SK-N-SH treated with all-trans-retinoic acid at 6 μM for 48 hours (cell line): ENCODE data around the gene NIPSNAP2.
A peak's percentile ranks its signal among the peaks of the same experiment; 100 is the strongest.
"Not testable (repeated sequence)": the region's sequence is repeated elsewhere in the genome, so short reads cannot be mapped to it uniquely, and the experiment has no call there.

Experiments used
- ATAC-seq: fragments of 200-7000 bp; cut with Tn5 transposase; 3 replicates; pipeline ENCODE4 v1.9.1; 2020; ENCODE audit warnings: mild to moderate bottlenecking, moderate library complexity
- BACH2 ChIP-seq: fragments of 250-450 bp; sonication (Bioruptor Pico); IDR thresholded peaks from 2 replicates; pipeline ENCODE4 v1.9.0; 2021; ENCODE audit warnings: mild to moderate bottlenecking, borderline replicate concordance
- CSDC2 ChIP-seq: fragments of 250-450 bp; sonication (Bioruptor Pico); IDR thresholded peaks from 2 replicates; pipeline ENCODE4 v1.5.0; 2020; ENCODE audit warnings: mild to moderate bottlenecking, moderate library complexity
- ESRRG ChIP-seq: fragments of 250-450 bp; sonication (Bioruptor Pico); IDR thresholded peaks from 2 replicates; pipeline ENCODE4 v1.6.1; 2021; ENCODE audit warnings: mild to moderate bottlenecking
- ISL1 ChIP-seq: fragments of 250-450 bp; sonication (Bioruptor Pico); IDR thresholded peaks from 2 replicates; pipeline ENCODE4 v2.1.2; 2022; ENCODE audit warnings: mild to moderate bottlenecking, moderate library complexity
- PATZ1 ChIP-seq: fragments of 250-450 bp; sonication (Bioruptor Pico); IDR thresholded peaks from 2 replicates; pipeline ENCODE4 v1.8.0; 2020; ENCODE audit warnings: mild to moderate bottlenecking, moderate library complexity, borderline replicate concordance
- RARB ChIP-seq: fragments of 250-450 bp; sonication (Bioruptor Pico); IDR thresholded peaks from 2 replicates; pipeline ENCODE4 v1.8.0; 2021; ENCODE audit warnings: mild to moderate bottlenecking, moderate library complexity
- SNAI2 ChIP-seq: fragments of 250-450 bp; sonication (Bioruptor Pico); IDR thresholded peaks from 2 replicates; pipeline ENCODE4 v1.5.0; 2020; ENCODE audit warnings: mild to moderate bottlenecking, moderate library complexity
- TCF4 ChIP-seq: fragments of 250-450 bp; sonication (Bioruptor Pico); IDR thresholded peaks from 2 replicates; pipeline ENCODE4 v1.8.0; 2021; ENCODE audit warnings: mild to moderate bottlenecking, moderate library complexity, borderline replicate concordance
- ZC3H10 ChIP-seq: fragments of 250-450 bp; sonication (Bioruptor Pico); IDR thresholded peaks from 2 replicates; pipeline ENCODE4 v1.5.1; 2021; ENCODE audit warnings: mild to moderate bottlenecking, moderate library complexity
- ZFP3 ChIP-seq: fragments of 250-450 bp; sonication (Bioruptor Pico); IDR thresholded peaks from 2 replicates; pipeline ENCODE4 v1.5.0; 2020; ENCODE audit warnings: mild to moderate bottlenecking, moderate library complexity
- ZFP30 ChIP-seq: fragments of 450-650 bp; formaldehyde crosslinking; IDR thresholded peaks from 2 replicates; pipeline ENCODE4 v1.5.0; 2022; ENCODE audit warnings: mild to moderate bottlenecking, moderate library complexity
- ZNF565 ChIP-seq: fragments of 450-650 bp; formaldehyde crosslinking; conservative IDR thresholded peaks from 2 replicates; pipeline ENCODE4 v1.5.0; 2020; ENCODE audit warnings: low read depth, mild to moderate bottlenecking, moderate library complexity
- TF ChIP-seq, protein P1 (sequence below): fragments of 250-450 bp; sonication (Bioruptor Pico); IDR thresholded peaks from 2 replicates; pipeline ENCODE4 v1.5.1; 2021; ENCODE audit warnings: mild to moderate bottlenecking, moderate library complexity
- TF ChIP-seq, protein P2 (sequence below): fragments of 250-450 bp; sonication (Bioruptor Pico); IDR thresholded peaks from 2 replicates; pipeline ENCODE4 v1.8.0; 2021; ENCODE audit warnings: low read depth, mild to moderate bottlenecking, moderate library complexity, borderline replicate concordance
- TF ChIP-seq, protein P3 (sequence below): fragments of 250-450 bp; sonication (Bioruptor Pico); IDR thresholded peaks from 2 replicates; pipeline ENCODE4 v1.5.1; 2020; ENCODE audit warnings: low read depth, mild to moderate bottlenecking, moderate library complexity

Gene NIPSNAP2

DNA sequence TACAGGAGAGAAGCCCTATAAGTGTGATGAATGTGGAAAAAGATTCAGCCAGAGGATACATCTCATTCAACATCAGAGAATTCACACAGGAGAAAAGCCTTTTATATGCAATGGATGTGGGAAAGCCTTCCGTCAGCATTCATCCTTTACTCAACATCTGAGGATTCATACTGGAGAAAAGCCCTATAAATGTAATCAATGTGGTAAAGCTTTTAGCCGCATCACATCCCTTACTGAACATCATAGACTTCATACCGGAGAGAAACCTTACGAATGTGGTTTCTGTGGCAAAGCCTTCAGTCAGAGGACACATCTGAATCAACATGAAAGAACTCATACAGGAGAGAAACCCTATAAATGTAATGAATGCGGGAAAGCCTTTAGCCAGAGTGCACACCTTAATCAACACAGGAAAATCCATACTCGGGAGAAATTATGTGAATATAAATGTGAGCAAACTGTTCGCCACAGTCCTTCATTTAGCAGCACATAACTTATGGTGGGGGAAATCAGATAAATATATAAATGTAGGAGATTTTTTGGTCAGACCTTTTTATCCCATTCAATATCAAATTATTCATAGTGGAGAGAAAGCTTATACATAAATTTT, 24.8 kb upstream of the NIPSNAP2 start (continued):
- TF ChIP-seq, protein P1, sequence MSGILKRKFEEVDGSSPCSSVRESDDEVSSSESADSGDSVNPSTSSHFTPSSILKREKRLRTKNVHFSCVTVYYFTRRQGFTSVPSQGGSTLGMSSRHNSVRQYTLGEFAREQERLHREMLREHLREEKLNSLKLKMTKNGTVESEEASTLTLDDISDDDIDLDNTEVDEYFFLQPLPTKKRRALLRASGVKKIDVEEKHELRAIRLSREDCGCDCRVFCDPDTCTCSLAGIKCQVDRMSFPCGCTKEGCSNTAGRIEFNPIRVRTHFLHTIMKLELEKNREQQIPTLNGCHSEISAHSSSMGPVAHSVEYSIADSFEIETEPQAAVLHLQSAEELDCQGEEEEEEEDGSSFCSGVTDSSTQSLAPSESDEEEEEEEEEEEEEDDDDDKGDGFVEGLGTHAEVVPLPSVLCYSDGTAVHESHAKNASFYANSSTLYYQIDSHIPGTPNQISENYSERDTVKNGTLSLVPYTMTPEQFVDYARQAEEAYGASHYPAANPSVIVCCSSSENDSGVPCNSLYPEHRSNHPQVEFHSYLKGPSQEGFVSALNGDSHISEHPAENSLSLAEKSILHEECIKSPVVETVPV (CRISPR knock-in tag), result no peak
- TF ChIP-seq ZFP30, result no peak

DNA sequence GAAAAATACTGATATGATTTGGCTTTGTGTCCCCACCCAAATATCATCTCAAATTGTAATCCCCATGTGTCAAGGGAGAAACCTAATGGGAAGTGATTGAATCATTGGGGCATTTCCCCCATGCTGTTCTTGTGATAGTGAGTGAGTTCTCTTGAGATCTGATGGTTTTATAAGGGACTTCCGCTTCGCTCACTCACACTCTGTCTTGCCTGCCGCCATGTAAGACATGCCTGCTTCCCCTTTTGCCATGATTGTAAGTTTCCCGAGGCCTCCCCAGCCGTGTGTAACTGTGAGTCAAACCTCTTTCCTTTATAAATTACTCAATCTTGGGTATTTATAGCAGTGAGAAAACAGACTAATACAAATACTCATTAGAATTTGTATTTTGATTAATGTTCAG, 17.8 kb upstream of the NIPSNAP2 start:
- no peak for ATAC-seq
- TF ChIP-seq, protein P2, sequence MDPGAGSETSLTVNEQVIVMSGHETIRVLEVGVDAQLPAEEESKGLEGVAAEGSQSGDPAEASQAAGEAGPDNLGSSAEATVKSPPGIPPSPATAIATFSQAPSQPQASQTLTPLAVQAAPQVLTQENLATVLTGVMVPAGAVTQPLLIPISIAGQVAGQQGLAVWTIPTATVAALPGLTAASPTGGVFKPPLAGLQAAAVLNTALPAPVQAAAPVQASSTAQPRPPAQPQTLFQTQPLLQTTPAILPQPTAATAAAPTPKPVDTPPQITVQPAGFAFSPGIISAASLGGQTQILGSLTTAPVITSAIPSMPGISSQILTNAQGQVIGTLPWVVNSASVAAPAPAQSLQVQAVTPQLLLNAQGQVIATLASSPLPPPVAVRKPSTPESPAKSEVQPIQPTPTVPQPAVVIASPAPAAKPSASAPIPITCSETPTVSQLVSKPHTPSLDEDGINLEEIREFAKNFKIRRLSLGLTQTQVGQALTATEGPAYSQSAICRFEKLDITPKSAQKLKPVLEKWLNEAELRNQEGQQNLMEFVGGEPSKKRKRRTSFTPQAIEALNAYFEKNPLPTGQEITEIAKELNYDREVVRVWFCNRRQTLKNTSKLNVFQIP (CRISPR knock-in tag), result no peak
- TF ChIP-seq, protein P1 (CRISPR knock-in tag), result no peak
- TF ChIP-seq BACH2, result no peak
- TF ChIP-seq ZFP3 (CRISPR knock-in tag), result no peak
- TF ChIP-seq RARB, result no peak
- no peak for TF ChIP-seq ZNF565 (CRISPR knock-in tag)
- no peak for TF ChIP-seq CSDC2 (CRISPR knock-in tag)
- no peak for TF ChIP-seq SNAI2
- TF ChIP-seq, protein P3, sequence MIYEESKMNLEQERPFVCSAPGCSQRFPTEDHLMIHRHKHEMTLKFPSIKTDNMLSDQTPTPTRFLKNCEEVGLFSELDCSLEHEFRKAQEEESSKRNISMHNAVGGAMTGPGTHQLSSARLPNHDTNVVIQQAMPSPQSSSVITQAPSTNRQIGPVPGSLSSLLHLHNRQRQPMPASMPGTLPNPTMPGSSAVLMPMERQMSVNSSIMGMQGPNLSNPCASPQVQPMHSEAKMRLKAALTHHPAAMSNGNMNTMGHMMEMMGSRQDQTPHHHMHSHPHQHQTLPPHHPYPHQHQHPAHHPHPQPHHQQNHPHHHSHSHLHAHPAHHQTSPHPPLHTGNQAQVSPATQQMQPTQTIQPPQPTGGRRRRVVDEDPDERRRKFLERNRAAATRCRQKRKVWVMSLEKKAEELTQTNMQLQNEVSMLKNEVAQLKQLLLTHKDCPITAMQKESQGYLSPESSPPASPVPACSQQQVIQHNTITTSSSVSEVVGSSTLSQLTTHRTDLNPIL (CRISPR knock-in tag), result no peak

DNA sequence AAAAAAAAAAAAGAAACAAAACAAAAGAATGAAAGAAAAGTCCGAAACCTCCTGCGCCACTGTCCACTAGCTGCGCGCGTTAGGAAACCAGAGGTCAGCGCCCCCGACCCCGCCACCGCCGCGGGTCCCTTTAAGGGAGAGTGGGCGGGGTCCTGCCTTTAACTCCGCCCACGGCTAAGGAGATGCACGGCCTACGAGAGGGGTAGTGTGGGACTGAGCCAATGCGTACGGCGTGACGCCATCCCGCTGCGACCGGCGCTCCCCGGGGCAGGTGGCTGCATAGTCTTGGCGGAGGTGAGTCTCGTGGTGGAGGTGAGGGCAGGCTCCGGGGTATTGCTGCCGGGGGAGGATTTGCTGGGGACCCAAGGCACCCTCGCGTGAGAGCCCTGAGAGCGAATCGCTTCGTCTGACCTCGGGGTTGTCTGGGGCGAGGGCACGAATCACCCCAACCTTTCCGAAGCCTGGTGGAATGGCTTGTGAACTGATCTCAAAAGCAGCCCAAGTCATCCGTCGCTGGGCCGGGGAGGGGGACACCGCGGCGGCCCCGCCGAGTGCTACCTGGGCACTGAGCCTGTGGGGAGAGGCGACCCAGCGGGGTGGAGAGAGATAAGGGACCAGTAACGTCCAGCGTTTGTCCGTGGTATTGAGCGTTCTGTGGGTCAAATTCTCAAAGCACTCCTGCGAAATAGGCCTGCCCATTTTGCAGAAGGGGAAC, 12.6 kb upstream of the NIPSNAP2 start, which contains the start of gene MRPS17:
Gene MRPS17 (plus strand): TSS at position 241 of the 715 bp plus-strand sequence. CDS start 1,319 bp downstream, outside the sequence.
- ATAC-seq, result peak; percentile 100
- TF ChIP-seq PATZ1 (CRISPR knock-in tag), result 0 out of 2 replicates have a peak, but pooled peaks have one; percentile 12
- TF ChIP-seq TCF4 (CRISPR knock-in tag), result peak; percentile 41; the same call in 1 of the 2 replicates
- TF ChIP-seq, protein P3 (CRISPR knock-in tag), result no peak
- no peak for TF ChIP-seq CSDC2 (CRISPR knock-in tag)
- TF ChIP-seq ISL1 (CRISPR knock-in tag), result no peak
- TF ChIP-seq ZFP30, result no peak
- TF ChIP-seq ZNF565 (CRISPR knock-in tag), result no peak
- no peak for TF ChIP-seq ESRRG
- TF ChIP-seq SNAI2, result 0 out of 2 replicates have a peak, but pooled peaks have one; percentile 53
- TF ChIP-seq ZC3H10 (CRISPR knock-in tag), result no peak
- TF ChIP-seq ZFP3 (CRISPR knock-in tag), result 0 out of 2 replicates have a peak, but pooled peaks have one; percentile 20

DNA sequence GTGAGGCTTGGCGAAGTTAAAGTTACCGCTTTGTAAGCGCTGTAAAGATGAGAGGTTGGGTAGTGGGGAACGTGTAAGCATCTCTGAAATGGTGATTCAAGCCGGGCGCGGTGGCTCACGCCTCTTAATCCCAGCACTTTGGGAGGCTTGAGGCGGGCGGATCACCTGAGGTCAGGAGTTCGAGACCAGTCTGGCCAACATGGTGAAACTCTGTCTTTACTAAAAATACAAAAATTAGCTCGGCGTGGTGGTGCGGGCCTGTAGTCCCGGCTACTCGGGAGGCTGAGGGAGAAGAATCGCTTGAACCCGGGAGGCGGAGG, 12.1 kb upstream of the NIPSNAP2 start:
- ATAC-seq, result not testable (repeated sequence)
